NCI-H774 (cell line): ENCODE results near the gene SNX8.

ENCODE experiments used
- DNase-seq: peaks from one replicate; lab custom pipeline; 2025; lab: John Stamatoyannopoulos, UW

SNX8 gene

DNA sequence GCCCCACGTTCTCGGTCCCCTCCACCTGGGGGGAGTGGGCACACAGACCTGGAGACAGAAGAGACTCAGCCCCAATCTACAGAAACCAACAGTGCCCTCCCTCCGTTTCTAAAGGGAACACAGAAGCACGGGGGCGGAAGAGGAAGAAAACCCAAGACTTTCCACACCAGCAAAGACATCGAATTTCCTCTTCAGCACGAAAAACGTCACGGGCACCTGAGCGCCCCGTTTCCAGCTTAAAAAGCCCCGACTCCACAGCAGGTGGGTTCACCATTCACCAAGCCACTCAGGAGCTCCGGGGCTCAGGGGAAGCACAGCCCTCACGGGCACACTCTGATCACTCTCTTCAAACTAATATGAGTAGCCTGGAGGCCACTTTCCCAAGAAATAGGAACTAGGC lies 52.6 kb downstream of the SNX8 start:
- DNase-seq: no peak

- DNase-seq: no peak
Measured at GRCh38 chr7:2260820-2261219, 53.4 kb downstream of the SNX8 start.

DNA sequence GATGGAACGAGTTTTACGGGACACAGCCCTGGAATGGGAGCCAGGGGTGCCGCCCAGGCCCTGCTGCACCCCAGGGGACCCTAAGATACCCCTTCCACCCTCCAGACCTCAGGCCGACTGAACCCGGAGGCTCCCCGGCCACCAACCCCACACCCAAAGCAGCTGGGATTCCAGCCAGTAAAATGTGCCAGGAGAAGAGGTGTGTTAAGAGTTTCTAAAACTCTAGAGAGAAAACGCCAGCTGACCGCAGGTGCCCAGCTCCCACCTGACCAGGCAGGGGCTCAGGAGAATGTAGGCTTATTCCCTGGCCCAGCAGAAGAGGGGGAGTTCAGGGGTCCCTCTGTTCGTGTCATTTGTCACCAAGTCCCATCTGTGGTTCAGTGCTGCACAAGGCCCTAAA lies 54.8 kb downstream of the SNX8 start:
- DNase-seq: no peak

- DNase-seq: no peak
Measured at GRCh38 chr7:2258661-2259365, 55.4 kb downstream of the SNX8 start.

DNA sequence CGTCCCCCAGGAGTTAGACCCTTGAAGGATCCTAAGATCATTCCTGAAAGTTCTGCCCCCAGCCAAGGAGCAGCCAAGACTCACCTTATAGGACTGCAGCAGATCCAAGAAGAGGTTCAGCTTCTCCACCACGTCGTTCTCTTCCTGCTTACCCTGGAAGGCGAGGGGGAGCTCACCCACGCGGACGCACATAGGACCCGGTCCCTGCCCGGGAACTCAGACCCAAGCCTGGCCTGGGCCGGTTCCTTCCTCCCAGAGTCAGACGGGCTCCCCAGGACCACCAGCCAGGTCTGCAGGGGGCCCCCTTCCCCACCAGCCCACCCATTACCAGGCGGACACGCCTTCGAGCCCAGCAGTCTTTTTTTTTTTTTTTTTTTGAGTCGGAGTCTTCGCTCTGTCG lies 56.6 kb downstream of the SNX8 start:
- DNase-seq: no peak

DNA sequence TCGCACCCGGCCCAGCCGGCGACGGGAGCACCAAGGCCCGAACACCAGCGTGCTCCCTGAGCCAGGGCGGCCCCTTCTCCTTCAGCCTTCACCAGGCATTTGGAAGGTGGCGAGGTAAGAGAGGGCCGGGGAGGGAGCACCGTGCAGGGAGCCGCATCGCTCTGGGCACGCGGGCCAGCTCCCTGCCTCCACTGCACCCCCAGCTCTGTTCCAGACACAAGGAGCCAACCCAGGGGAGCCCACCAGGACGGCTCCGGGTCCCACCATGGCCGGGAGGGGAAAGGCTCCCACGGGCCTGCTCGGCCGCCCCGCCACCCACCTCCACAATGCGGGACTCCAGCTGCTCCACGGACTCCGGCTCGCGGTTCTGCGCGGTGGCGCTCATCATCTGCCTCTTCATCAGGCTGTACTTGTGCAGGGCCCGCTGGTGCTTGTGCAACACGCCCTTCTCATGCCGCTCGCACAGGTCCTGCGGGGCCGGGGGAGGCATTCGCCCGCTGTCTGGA lies 57.1 kb downstream of the SNX8 start:
- no peak for DNase-seq

DNA sequence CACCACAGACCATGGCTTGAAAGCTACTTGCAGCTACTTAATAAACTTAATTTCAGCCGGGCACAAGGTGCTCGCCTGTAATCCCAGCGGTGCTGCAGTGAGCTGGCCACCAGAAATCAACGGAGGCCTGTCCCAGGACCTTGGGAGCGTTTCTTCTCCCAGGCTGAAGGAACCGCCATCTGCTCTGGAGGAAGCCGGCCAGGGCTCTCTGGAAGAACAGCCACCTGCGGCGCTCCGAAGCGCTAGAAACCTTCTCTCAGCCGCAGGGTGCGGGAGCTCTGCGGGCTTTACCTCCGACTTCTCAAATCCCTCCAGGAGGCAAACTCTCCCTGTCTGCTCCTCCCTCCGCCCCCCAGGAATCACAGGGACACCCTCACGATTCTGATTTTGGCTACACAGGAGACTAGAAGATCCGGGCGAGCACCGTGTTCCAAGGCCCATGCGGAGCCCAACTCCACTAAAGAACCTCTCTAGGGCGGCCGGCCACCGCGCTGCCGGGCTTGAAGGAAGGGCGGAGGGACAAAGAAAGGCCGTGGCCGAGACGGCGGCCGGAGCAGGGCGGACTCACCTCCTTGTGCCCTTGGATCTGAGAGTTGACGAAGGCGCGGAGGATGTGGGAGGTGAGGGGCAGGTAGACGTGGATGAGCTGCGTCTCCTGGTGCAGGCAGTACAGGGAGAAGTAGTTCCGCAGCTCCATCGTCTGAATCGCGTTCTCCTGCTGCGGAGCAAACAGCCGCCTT lies 57.8 kb downstream of the SNX8 start:
- no peak for DNase-seq

GRCh38 chr7:2255145-2256139 lies 58.8 kb downstream of the SNX8 start:
- DNase-seq: no peak

- DNase-seq: no peak
Measured at GRCh38 chr7:2254429-2255144, 59.7 kb downstream of the SNX8 start.

- no peak for DNase-seq
Measured at GRCh38 chr7:2253525-2254244, 60.6 kb downstream of the SNX8 start.

DNA sequence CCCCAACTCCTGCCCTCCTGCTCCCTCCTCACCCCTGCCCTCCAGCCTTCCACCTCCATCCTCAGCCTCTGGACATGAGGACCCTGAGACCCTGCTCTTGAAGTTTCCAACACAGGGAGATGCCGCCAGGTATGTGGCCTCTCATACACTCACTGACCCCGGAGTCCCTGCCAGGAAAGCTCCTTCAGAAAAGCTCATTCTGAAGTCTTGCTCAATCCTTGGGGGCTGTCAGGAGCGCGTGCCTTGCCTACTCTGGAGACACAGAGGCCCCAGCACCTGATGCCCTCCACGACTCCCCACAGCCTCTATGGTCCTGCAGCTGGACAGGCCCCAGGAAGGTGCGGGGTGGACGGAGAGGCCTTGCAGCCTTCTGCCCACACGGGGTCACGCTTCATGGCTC lies 61.2 kb downstream of the SNX8 start:
- no peak for DNase-seq

GRCh38 chr7:2251841-2252771 lies 62.1 kb downstream of the SNX8 start:
- no peak for DNase-seq

- no peak for DNase-seq
Measured at GRCh38 chr7:2251381-2251780, 62.9 kb downstream of the SNX8 start.

DNA sequence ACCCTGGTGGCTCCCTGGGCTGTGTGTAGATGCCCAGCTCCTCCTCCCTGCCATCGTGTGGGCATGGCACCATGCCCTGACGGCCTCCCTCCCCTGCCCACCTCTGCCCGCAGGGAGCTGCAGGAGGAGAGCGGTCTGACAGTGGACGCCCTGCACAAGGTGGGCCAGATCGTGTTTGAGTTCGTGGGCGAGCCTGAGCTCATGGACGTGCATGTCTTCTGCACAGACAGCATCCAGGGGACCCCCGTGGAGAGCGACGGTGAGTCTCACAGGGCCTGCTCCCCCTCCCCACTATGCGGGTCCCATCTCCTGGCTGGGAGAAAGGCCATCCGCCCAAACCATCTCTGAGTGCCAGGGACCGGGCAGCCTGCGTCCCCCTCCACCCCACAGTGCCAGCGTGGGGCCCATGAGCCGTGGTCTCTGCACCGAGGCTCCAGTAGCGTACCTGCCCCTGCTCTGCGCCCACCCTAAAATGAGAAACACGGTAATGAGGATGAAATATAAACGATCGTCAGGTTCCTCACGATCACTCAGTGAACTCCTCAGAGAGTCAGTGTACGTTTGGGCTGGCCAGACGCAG lies 64.4 kb downstream of the SNX8 start:
- DNase-seq: no peak

GRCh38 chr7:2248984-2249694 lies 65.1 kb downstream of the SNX8 start:
- DNase-seq: no peak

DNA sequence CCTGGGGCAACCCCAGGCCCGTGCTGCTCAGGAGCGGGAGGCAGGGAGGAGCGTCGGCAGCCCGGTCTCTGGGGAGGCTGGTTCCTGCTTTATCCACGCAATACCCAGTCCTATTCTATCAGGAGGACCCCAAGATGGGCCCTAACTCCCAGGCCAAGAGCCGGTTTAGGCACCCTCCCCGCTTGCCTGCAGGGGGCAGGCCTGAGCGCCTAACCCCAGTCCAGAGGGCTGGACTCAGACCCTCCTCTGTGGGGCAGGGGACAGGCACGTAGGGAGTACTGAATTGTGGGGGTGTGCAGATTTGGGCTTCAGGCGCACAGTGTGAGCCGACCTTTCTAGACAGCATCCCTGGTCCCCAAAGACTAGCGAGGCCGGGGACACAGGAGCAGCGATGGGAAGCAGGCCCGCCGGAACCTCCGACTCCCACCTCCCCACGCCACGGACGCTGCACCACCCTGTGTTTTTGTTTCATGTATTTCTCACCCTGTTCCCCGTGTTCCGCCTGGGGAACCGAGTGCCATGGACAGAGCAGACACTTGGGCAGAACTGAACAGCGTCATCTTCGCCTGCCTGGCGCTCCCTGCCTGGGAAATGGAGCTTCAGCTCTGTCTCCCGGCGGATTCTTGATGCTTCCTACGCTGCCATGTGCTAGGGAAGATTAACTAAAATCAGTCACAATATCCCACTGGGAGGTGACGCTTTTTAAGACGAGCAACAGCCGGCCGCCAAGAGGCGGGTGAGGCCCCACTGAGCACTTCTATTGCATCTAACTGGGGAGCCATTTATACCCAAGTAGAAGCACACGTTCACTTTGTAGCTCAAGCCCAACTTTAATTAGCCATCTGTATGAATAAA lies 66.9 kb downstream of the SNX8 start:
- no peak for DNase-seq

GRCh38 chr7:2245883-2246675 lies 68.2 kb downstream of the SNX8 start:
- DNase-seq: no peak
